ENCODE results near the gene UFSP1.

Gene UFSP1

GRCh38 chr7:100900978-100901377 lies 11.5 kb upstream of the UFSP1 start:
- H3K9ac ChIP-seq (ENCODE audit: low read depth, low read length, poor library complexity) = no peak overlapping the region
- peaks cover 4 to 5% of the 10 kb centered on the region in 2 donors for H3K4me1 ChIP-seq (ENCODE audit: control insufficient read depth in 2 of 2, insufficient read depth in 1 of 2, low read depth in 1 of 2, low read length in 2 of 2)
- H2BK12ac ChIP-seq (ENCODE audit: low read length) = no peak overlapping the region
- H3K14ac ChIP-seq (ENCODE audit: low read length) = peak overlapping the region; percentile 17
- no peak overlapping the region for H2AFZ ChIP-seq (ENCODE audit: low read length)
- WGBS, 2 donors (ENCODE audit: extremely low coverage in 2 of 2, insufficient read length in 2 of 2, insufficient replicate concordance in 1 of 2) = no CpG with 5 or more reads among the region's 2 CpGs
- no peak overlapping the region for H2BK15ac ChIP-seq (ENCODE audit: low read length)
- H3K79me1 ChIP-seq (ENCODE audit: low read depth, low read length) = no peaks in the 10 kb centered on the region
- no peak overlapping the region for H3K4me3 ChIP-seq (ENCODE audit: low read length in 2 of 2)
- no peaks in the 10 kb centered on the region for H3K9me3 ChIP-seq (replicated peaks in 1 of 2; ENCODE audit: control insufficient read depth in 2 of 2, insufficient read depth in 1 of 2, low read depth in 1 of 2, low read length in 2 of 2)
- no peak overlapping the region for H3K4ac ChIP-seq (ENCODE audit: low read length)
- H3K36me3 ChIP-seq (replicated peaks in 1 of 2; ENCODE audit: control insufficient read depth in 2 of 2, insufficient read depth in 2 of 2, low read length in 2 of 2) = no peaks in the 10 kb centered on the region
- peaks cover 9 to 22% (median 17%) of the 10 kb centered on the region in 3 experiments for H3K27me3 ChIP-seq (ENCODE audit: control insufficient read depth in 3 of 3, insufficient read depth in 3 of 3, low read depth in 1 of 3, low read length in 3 of 3)
- H3K18ac ChIP-seq (ENCODE audit: low read length) = peak overlapping the region; percentile 64
- H2BK120ac ChIP-seq (ENCODE audit: low read depth, low read length) = no peak overlapping the region
- no peak for DNase-seq (ENCODE audit: low spot score)
- no peak overlapping the region for H4K8ac ChIP-seq (ENCODE audit: low read depth, low read length)
- H2AK5ac ChIP-seq (ENCODE audit: low read depth, low read length) = peak overlapping the region; percentile 37
- no peak overlapping the region for H3K23ac ChIP-seq (ENCODE audit: low read depth, low read length, poor library complexity)
- H3K27ac ChIP-seq (replicated peaks; ENCODE audit: low read length) = no peak overlapping the region
- H3K4me2 ChIP-seq (ENCODE audit: insufficient read depth, low read length, poor library complexity, severe bottlenecking) = no peak overlapping the region
- H4K91ac ChIP-seq (ENCODE audit: low read depth, low read length, poor library complexity) = no peak overlapping the region
- no peak overlapping the region for H2BK5ac ChIP-seq (ENCODE audit: low read length)

GRCh38 chr7:100899432-100899831 lies 9.9 kb upstream of the UFSP1 start:
- Histone ChIP-seq H3K23ac (ENCODE audit: low read depth, low read length, poor library complexity) (no peak overlapping the region), H4K8ac (ENCODE audit: low read depth, low read length) (no peak overlapping the region), H3K36me3 (replicated peaks in 1 of 2; ENCODE audit: control insufficient read depth in 2 of 2, insufficient read depth in 2 of 2, low read length in 2 of 2) (no peaks in the 10 kb centered on the region), H2BK120ac (ENCODE audit: low read depth, low read length) (no peak overlapping the region), H3K9ac (ENCODE audit: low read depth, low read length, poor library complexity) (no peak overlapping the region), H3K4me1 (ENCODE audit: control insufficient read depth in 2 of 2, insufficient read depth in 1 of 2, low read depth in 1 of 2, low read length in 2 of 2) (peaks cover 6 to 8% of the 10 kb centered on the region in 2 donors), H2AFZ (ENCODE audit: low read length) (no peak overlapping the region), H3K4me3 (ENCODE audit: low read length in 2 of 2) (no peak overlapping the region), H3K4me2 (ENCODE audit: insufficient read depth, low read length, poor library complexity, severe bottlenecking) (no peak overlapping the region), H3K14ac (ENCODE audit: low read length) (no peak overlapping the region), H3K27ac (replicated peaks; ENCODE audit: low read length) (no peak overlapping the region), H2AK5ac (ENCODE audit: low read depth, low read length) (no peak overlapping the region), H2BK5ac (ENCODE audit: low read length) (no peak overlapping the region), H2BK12ac (ENCODE audit: low read length) (no peak overlapping the region), H3K79me1 (ENCODE audit: low read depth, low read length) (no peaks in the 10 kb centered on the region), H3K18ac (ENCODE audit: low read length) (no peak overlapping the region), H3K4ac (ENCODE audit: low read length) (no peak overlapping the region), H2BK15ac (ENCODE audit: low read length) (no peak overlapping the region), H3K27me3 (ENCODE audit: control insufficient read depth in 3 of 3, insufficient read depth in 3 of 3, low read depth in 1 of 3, low read length in 3 of 3) (peaks cover 15 to 26% (median 24%) of the 10 kb centered on the region in 3 experiments), H3K9me3 (replicated peaks in 1 of 2; ENCODE audit: control insufficient read depth in 2 of 2, insufficient read depth in 1 of 2, low read depth in 1 of 2, low read length in 2 of 2) (no peaks in the 10 kb centered on the region), H4K91ac (ENCODE audit: low read depth, low read length, poor library complexity) (no peak overlapping the region)
- no peak for DNase-seq (ENCODE audit: low spot score)
- no CpG with 5 or more reads among the region's 5 CpGs for WGBS, 2 donors (ENCODE audit: extremely low coverage in 2 of 2, insufficient read length in 2 of 2, insufficient replicate concordance in 1 of 2)

DNA sequence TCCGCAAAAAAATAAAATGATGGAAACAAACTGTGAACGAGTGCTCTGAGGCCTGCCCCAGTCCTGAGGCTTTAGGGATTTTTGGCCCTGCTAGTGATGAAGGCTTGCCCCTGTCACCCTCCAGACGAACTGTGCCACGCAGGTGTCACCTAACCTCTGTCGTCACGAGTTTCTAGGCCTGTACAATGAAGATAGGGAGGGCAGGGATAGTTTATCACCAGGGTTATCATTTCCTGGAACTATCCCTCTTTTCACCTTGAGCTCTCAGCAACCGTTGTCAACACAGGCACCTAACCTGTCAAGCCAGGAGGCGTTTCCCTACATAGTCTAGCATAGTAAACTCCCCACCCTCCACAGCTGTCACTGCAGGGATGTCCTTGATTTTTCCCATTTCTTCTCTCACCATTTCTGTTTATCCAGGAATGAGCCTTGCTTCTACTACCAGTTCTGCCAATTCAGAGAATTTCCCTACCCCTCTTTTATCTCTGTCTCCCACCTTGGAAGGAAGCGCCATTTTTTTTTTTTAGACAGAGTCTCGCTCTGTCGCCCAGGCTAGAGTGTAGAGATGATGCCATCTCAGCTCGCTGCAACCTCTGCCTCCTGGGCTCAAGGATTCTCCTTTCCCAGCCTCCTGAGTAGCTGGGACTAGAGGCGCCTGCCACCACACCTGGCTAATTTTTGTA lies 8.4 kb upstream of the UFSP1 start:
- H3K79me1 ChIP-seq (ENCODE audit: low read depth, low read length) = no peaks in the 10 kb centered on the region
- H3K4me2 ChIP-seq (ENCODE audit: insufficient read depth, low read length, poor library complexity, severe bottlenecking) = no peak overlapping the region
- no peak overlapping the region for H3K18ac ChIP-seq (ENCODE audit: low read length)
- H3K36me3 ChIP-seq (replicated peaks in 1 of 2; ENCODE audit: control insufficient read depth in 2 of 2, insufficient read depth in 2 of 2, low read length in 2 of 2) = no peaks in the 10 kb centered on the region
- peaks cover 15 to 26% (median 24%) of the 10 kb centered on the region in 3 experiments for H3K27me3 ChIP-seq (ENCODE audit: control insufficient read depth in 3 of 3, insufficient read depth in 3 of 3, low read depth in 1 of 3, low read length in 3 of 3)
- no peak overlapping the region for H2BK120ac ChIP-seq (ENCODE audit: low read depth, low read length)
- no peak overlapping the region for H2AFZ ChIP-seq (ENCODE audit: low read length)
- WGBS, 2 donors (ENCODE audit: extremely low coverage in 2 of 2, insufficient read length in 2 of 2, insufficient replicate concordance in 1 of 2) = no CpG with 5 or more reads among the region's 13 CpGs
- no peak overlapping the region for H2BK15ac ChIP-seq (ENCODE audit: low read length)
- no peak overlapping the region for H2AK5ac ChIP-seq (ENCODE audit: low read depth, low read length)
- no peaks in the 10 kb centered on the region for H3K9me3 ChIP-seq (replicated peaks in 1 of 2; ENCODE audit: control insufficient read depth in 2 of 2, insufficient read depth in 1 of 2, low read depth in 1 of 2, low read length in 2 of 2)
- no peak overlapping the region for H3K23ac ChIP-seq (ENCODE audit: low read depth, low read length, poor library complexity)
- no peak overlapping the region for H4K91ac ChIP-seq (ENCODE audit: low read depth, low read length, poor library complexity)
- H4K8ac ChIP-seq (ENCODE audit: low read depth, low read length) = no peak overlapping the region
- peaks cover 15 to 17% of the 10 kb centered on the region in 2 donors for H3K4me1 ChIP-seq (ENCODE audit: control insufficient read depth in 2 of 2, insufficient read depth in 1 of 2, low read depth in 1 of 2, low read length in 2 of 2)
- no peak overlapping the region for H3K9ac ChIP-seq (ENCODE audit: low read depth, low read length, poor library complexity)
- H3K14ac ChIP-seq (ENCODE audit: low read length) = no peak overlapping the region
- no peak for DNase-seq (ENCODE audit: low spot score)
- H3K4ac ChIP-seq (ENCODE audit: low read length) = no peak overlapping the region
- H2BK12ac ChIP-seq (ENCODE audit: low read length) = no peak overlapping the region
- H3K27ac ChIP-seq (replicated peaks; ENCODE audit: low read length) = no peak overlapping the region
- no peak overlapping the region for H2BK5ac ChIP-seq (ENCODE audit: low read length)
- no peak overlapping the region for H3K4me3 ChIP-seq (ENCODE audit: low read length in 2 of 2)

DNA sequence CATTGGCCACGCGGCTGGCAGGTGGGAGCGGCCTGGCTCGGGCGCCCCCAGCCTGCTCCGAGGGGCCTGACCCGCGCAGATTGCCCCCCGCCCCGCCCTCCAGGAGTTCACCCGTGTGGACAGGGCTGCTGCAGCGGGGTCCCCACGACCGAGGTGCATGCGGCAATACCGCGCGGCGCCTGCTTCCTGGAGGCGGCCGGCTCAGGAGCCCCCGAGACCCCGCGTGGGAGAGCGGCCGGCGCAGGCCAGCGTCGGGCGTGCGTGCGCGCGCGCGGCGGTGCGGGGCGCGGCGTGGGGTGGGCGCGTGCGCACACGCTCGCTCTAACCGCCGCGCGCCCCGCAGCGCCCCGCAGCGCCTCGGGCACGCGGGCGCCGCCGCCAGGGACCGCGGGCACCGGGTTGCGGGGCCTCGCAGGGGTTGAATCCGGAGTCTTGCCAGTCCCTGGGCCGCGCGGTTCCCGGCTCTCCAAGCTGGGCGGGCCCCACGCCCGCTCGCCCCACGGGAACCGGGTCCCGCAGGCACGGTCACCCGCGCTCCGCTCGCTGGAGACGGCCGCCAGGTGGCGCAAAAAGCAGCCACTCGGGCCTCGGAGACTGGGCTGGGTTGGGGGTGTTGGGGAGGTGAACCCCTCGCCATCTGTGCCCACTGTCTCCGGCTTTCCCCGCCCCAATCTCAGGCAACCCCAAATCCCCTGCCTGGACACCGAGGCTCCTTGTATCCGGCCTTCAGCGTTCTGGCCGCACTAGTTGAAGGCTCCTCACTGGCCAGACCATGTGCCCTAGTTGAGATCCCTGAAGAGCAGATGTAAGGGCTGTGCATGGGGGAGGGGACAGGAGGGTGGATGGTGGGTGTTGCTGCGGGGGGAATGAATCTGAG lies 7.5 kb upstream of the UFSP1 start:
- WGBS, 2 donors (ENCODE audit: extremely low coverage in 2 of 2, insufficient read length in 2 of 2, insufficient replicate concordance in 1 of 2) = no CpG with 5 or more reads among the region's 95 CpGs
- no peak overlapping the region for H4K91ac ChIP-seq (ENCODE audit: low read depth, low read length, poor library complexity)

More for the DNA sequence above, 7.5 kb upstream of the UFSP1 start:
- H2BK15ac ChIP-seq (ENCODE audit: low read length) = no peak overlapping the region
- no peak overlapping the region for H3K27ac ChIP-seq (replicated peaks; ENCODE audit: low read length)
- peaks cover 15 to 26% (median 23%) of the 10 kb centered on the region in 3 experiments for H3K27me3 ChIP-seq (ENCODE audit: control insufficient read depth in 3 of 3, insufficient read depth in 3 of 3, low read depth in 1 of 3, low read length in 3 of 3)
- peak overlapping the region; percentile 33 to 76 for H3K4me3 ChIP-seq (ENCODE audit: low read length in 2 of 2)
- no peaks in the 10 kb centered on the region for H3K79me1 ChIP-seq (ENCODE audit: low read depth, low read length)
- no peak overlapping the region for H3K4ac ChIP-seq (ENCODE audit: low read length)
- no peak overlapping the region for H2BK120ac ChIP-seq (ENCODE audit: low read depth, low read length)
- no peak overlapping the region for H2BK5ac ChIP-seq (ENCODE audit: low read length)
- H3K4me2 ChIP-seq (ENCODE audit: insufficient read depth, low read length, poor library complexity, severe bottlenecking) = peak overlapping the region; percentile 83
- peaks cover 17 to 19% of the 10 kb centered on the region in 2 donors for H3K4me1 ChIP-seq (ENCODE audit: control insufficient read depth in 2 of 2, insufficient read depth in 1 of 2, low read depth in 1 of 2, low read length in 2 of 2)
- peak overlapping the region; percentile 84 for H2AFZ ChIP-seq (ENCODE audit: low read length)
- H3K14ac ChIP-seq (ENCODE audit: low read length) = no peak overlapping the region
- H3K36me3 ChIP-seq (replicated peaks in 1 of 2; ENCODE audit: control insufficient read depth in 2 of 2, insufficient read depth in 2 of 2, low read length in 2 of 2) = no peaks in the 10 kb centered on the region
- no peaks in the 10 kb centered on the region for H3K9me3 ChIP-seq (replicated peaks in 1 of 2; ENCODE audit: control insufficient read depth in 2 of 2, insufficient read depth in 1 of 2, low read depth in 1 of 2, low read length in 2 of 2)
- H3K23ac ChIP-seq (ENCODE audit: low read depth, low read length, poor library complexity) = peak overlapping the region; percentile 8
- DNase-seq (ENCODE audit: low spot score) = no peak
- no peak overlapping the region for H4K8ac ChIP-seq (ENCODE audit: low read depth, low read length)
- H2AK5ac ChIP-seq (ENCODE audit: low read depth, low read length) = peak overlapping the region; percentile 1
- no peak overlapping the region for H2BK12ac ChIP-seq (ENCODE audit: low read length)
- peak overlapping the region; percentile 71 for H3K9ac ChIP-seq (ENCODE audit: low read depth, low read length, poor library complexity)
- peak overlapping the region; percentile 33 for H3K18ac ChIP-seq (ENCODE audit: low read length)

All from neuronal stem cell (in vitro differentiated cells).